Esophagus muscularis mucosa (tissue), 4 donors: Measurements from ENCODE around the gene MKI67. TPM values are rescaled to one million over a fixed set of nuclear protein-coding genes. Genes with fewer than 3 reads are reported as not detected.

Source experiments
- DNase-seq: peaks from one replicate; pipeline ENCODE4 v3.0.0-alpha.2; 2017; ENCODE audit errors: extremely low spot score
- H3K27ac ChIP-seq, 4 donors: fragments of 200-600 bp; sonication (generic); replicated peaks in 1 of 4; 1 replicate in 3 of 4; 2 replicates in 1 of 4; pipeline ENCODE4 v1.5.1; 2016 to 2019; ENCODE audit warnings: mild to moderate bottlenecking in 1 of 4
- H3K27me3 ChIP-seq, 4 donors: fragments of 200-600 bp; sonication (generic); one replicate each; pipeline versions ENCODE4 v1.5.1 to v1.6.0; 2016 to 2019
- H3K36me3 ChIP-seq, 4 donors: fragments of 200-600 bp; sonication (generic); one replicate each; pipeline ENCODE4 v1.5.1; 2016 to 2019
- H3K4me1 ChIP-seq, 4 donors: fragments of 200-600 bp; sonication (generic); one replicate each; pipeline ENCODE4 v1.5.1; 2016 to 2019
- H3K4me3 ChIP-seq, 4 donors: fragments of 200-600 bp; sonication (generic); 1 replicate in 2 of 4; 2 replicates in 2 of 4; pipeline ENCODE4 v1.5.1; 2016 to 2019; ENCODE audit warnings: mild to moderate bottlenecking in 4 of 4, moderate library complexity in 1 of 4
- H3K9me3 ChIP-seq, 4 donors: fragments of 200-600 bp; sonication (generic); 1 replicate in 3 of 4; 2 replicates in 1 of 4; pipeline ENCODE4 v1.5.1; 2016 to 2019
- EP300 ChIP-seq: sonication (generic); formaldehyde crosslinking; IDR thresholded peaks from one replicate; pipeline ENCODE4 v1.6.1; 2017; ENCODE audit warnings: antibody characterized with exemption
- POLR2A ChIP-seq: fragments of 450-650 bp; IDR thresholded peaks from one replicate; pipeline ENCODE4 v1.6.1; 2017; ENCODE audit warnings: antibody characterized with exemption, moderate library complexity, mild to moderate bottlenecking, low read depth
- POLR2AphosphoS5 ChIP-seq, 2 donors: sonication (generic); formaldehyde crosslinking; IDR thresholded peaks; one replicate each; pipeline ENCODE4 v1.6.1; 2017; ENCODE audit warnings: antibody characterized with exemption in 2 of 2
- WGBS: methylation state at CpG from one replicate; pipeline ENCODE4 v1.1.5; 2018; 5-methylcytosine and 5-hydroxymethylcytosine counted together
- intact Hi-C: fragments of 100-400 bp; cut with DNase I; formaldehyde crosslinking; loops from one replicate; pipeline ENCODE4 v1.15.1; 2023
- total RNA-seq, 4 donors: library from RNA; depleted of rRNA; stranded (reverse); fragments of >200 nt; gene quantifications; one replicate each; pipeline versions ENCODE4 v1.1.0 to v1.2.1, GENCODE V29; 2016
- TF ChIP-seq, protein P1 (sequence below), 3 experiments: fragments of 200-600 bp in 2 of 3; fragments of 450-650 bp in 1 of 3; sonication (generic) in 2 of 3; IDR thresholded peaks; one replicate each; pipeline ENCODE4 v1.5.1; 2017 to 2019; ENCODE audit warnings: antibody characterized with exemption in 3 of 3, mild to moderate bottlenecking in 2 of 3, moderate library complexity in 1 of 3

Gene MKI67
- total RNA-seq, 4 donors from 2014 or later: 0.17 to 1.2 (median 0.87) TPM

- intact Hi-C loops: no loop called here
- no peak for TF ChIP-seq POLR2AphosphoS5 (IDR thresholded peaks at IDR 0.05)
- TF ChIP-seq POLR2A: no peak
- TF ChIP-seq EP300: no peak
- TF ChIP-seq, protein P1, sequence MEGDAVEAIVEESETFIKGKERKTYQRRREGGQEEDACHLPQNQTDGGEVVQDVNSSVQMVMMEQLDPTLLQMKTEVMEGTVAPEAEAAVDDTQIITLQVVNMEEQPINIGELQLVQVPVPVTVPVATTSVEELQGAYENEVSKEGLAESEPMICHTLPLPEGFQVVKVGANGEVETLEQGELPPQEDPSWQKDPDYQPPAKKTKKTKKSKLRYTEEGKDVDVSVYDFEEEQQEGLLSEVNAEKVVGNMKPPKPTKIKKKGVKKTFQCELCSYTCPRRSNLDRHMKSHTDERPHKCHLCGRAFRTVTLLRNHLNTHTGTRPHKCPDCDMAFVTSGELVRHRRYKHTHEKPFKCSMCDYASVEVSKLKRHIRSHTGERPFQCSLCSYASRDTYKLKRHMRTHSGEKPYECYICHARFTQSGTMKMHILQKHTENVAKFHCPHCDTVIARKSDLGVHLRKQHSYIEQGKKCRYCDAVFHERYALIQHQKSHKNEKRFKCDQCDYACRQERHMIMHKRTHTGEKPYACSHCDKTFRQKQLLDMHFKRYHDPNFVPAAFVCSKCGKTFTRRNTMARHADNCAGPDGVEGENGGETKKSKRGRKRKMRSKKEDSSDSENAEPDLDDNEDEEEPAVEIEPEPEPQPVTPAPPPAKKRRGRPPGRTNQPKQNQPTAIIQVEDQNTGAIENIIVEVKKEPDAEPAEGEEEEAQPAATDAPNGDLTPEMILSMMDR (IDR thresholded peaks at IDR 0.05): no peak
- Histone ChIP-seq H3K27ac (no peak overlapping the region), H3K36me3 (no peaks in the 10 kb centered on the region), H3K4me1 (no peaks in the 10 kb centered on the region), H3K27me3 (no peaks in the 10 kb centered on the region), H3K9me3 (no peaks in the 10 kb centered on the region), H3K4me3 (no peak overlapping the region)
- peak; percentile 60 for DNase-seq
- 100% methylated on average over 4 of the region's 4 CpGs for whole genome bisulfite sequencing
Measured at GRCh38 chr10:128105383-128105782, 20.8 kb downstream of the MKI67 start.

- no peak for TF ChIP-seq EP300
- no peak for TF ChIP-seq POLR2AphosphoS5 (IDR thresholded peaks at IDR 0.05)
- TF ChIP-seq POLR2A: no peak
- TF ChIP-seq, protein P1 (IDR thresholded peaks at IDR 0.05): no peak
- DNase-seq: no peak
- no peaks in the 10 kb centered on the region for H3K27me3 ChIP-seq
- H3K27ac ChIP-seq: no peak overlapping the region
- H3K4me1 ChIP-seq: no peaks in the 10 kb centered on the region
- intact Hi-C loops: no loop called here
- no peak overlapping the region for H3K4me3 ChIP-seq
- H3K36me3 ChIP-seq: no peaks in the 10 kb centered on the region
- H3K9me3 ChIP-seq: no peaks in the 10 kb centered on the region
- WGBS: 96% methylated on average over 8 of the region's 8 CpGs
Measured at GRCh38 chr10:128103229-128103714, 23.0 kb downstream of the MKI67 start.

- H3K9me3 ChIP-seq: no peaks in the 10 kb centered on the region
- no peak for TF ChIP-seq POLR2A
- no peak for TF ChIP-seq EP300
- TF ChIP-seq, protein P1 (IDR thresholded peaks at IDR 0.05): no peak
- no peak for TF ChIP-seq POLR2AphosphoS5 (IDR thresholded peaks at IDR 0.05)
- DNase-seq: no peak
- H3K27me3 ChIP-seq: no peaks in the 10 kb centered on the region
- intact Hi-C loops: no loop called here
- H3K4me3 ChIP-seq: no peak overlapping the region
- 85% methylated on average over 19 of the region's 19 CpGs for WGBS
- H3K27ac ChIP-seq: no peak overlapping the region
- H3K4me1 ChIP-seq: no peaks in the 10 kb centered on the region
- no peaks in the 10 kb centered on the region for H3K36me3 ChIP-seq
Measured at GRCh38 chr10:128102480-128103228, 23.6 kb downstream of the MKI67 start.

- intact Hi-C loops: no loop called here
- Histone ChIP-seq H3K9me3 (no peaks in the 10 kb centered on the region), H3K4me3 (no peak overlapping the region), H3K36me3 (no peaks in the 10 kb centered on the region), H3K27ac (no peak overlapping the region), H3K27me3 (no peaks in the 10 kb centered on the region), H3K4me1 (no peaks in the 10 kb centered on the region)
- TF ChIP-seq EP300 (no peak), POLR2AphosphoS5 (IDR thresholded peaks at IDR 0.05) (no peak), POLR2A (no peak)
- TF ChIP-seq, protein P1 (IDR thresholded peaks at IDR 0.05): no peak
- WGBS: 86% methylated on average over 1 of the region's 1 CpG
- DNase-seq: no peak
Measured at GRCh38 chr10:128101901-128102300, 24.3 kb downstream of the MKI67 start.
